Caki2 (cell line): Measurements from ENCODE around the gene OR2T4. TPM values are rescaled to one million over a fixed set of nuclear protein-coding genes. Genes with fewer than 3 reads are reported as not detected.

Source experiments
- total RNA-seq: library from RNA; depleted of rRNA; stranded (reverse); fragments of >200 nt; shearing (Covaris generic); gene quantifications from 2 replicates; pipeline ENCODE4 v1.2.3, GENCODE V29; 2014; ENCODE audit warnings: low replicate concordance; rRNA removed

OR2T4 gene
- total RNA-seq, 1 experiment from 2014 or later, result not detected

Other genes with a start within 250 kb of the OR2T4 start
- not detected in 2 replicates for gene OR2M5, start 216.5 kb upstream of the OR2T4 start, total RNA-seq
- gene OR2M2, start 186.8 kb upstream of the OR2T4 start, total RNA-seq, result not detected in 2 replicates
- not detected in 2 replicates for gene OR2M3, start 164.4 kb upstream of the OR2T4 start, total RNA-seq
- gene OR2M4, start 130.2 kb upstream of the OR2T4 start, total RNA-seq, result not detected in 2 replicates
- gene OR2T33, start 83.7 kb upstream of the OR2T4 start, total RNA-seq, result not detected in 2 replicates
- gene OR2T12, start 58.2 kb upstream of the OR2T4 start, total RNA-seq, result not detected in 2 replicates
- not detected in 2 replicates for gene OR2M7, start 37.1 kb upstream of the OR2T4 start, total RNA-seq
- gene OR14C36, start 12.9 kb upstream of the OR2T4 start, total RNA-seq, result not detected in 2 replicates
- gene OR2T6, start 14.1 kb downstream of the OR2T4 start, total RNA-seq, result not detected in 2 replicates
- not detected in 2 replicates for gene OR2T1, start 41.4 kb downstream of the OR2T4 start, total RNA-seq
- gene OR2T2, start 84.0 kb downstream of the OR2T4 start, total RNA-seq, result not detected in 2 replicates
- not detected in 2 replicates for gene OR2T3, start 111.7 kb downstream of the OR2T4 start, total RNA-seq
- not detected in 2 replicates for gene OR2T5, start 126.9 kb downstream of the OR2T4 start, total RNA-seq
- gene OR2G6, start 146.4 kb downstream of the OR2T4 start, total RNA-seq, result not detected in 2 replicates
- gene OR2T29, start 201.1 kb downstream of the OR2T4 start, total RNA-seq, result not detected in 2 replicates
- not detected in 2 replicates for gene OR2T34, start 213.1 kb downstream of the OR2T4 start, total RNA-seq
- not detected in 2 replicates for gene OR2T10, start 236.0 kb downstream of the OR2T4 start, total RNA-seq